Activated CD4-positive, alpha-beta memory T cell treated with anti-CD3 and anti-CD28 coated beads for 36 hours (primary cell): ENCODE measurements around the gene KHK. TPM values are rescaled to one million over a fixed set of nuclear protein-coding genes. Genes with fewer than 3 reads are reported as not detected.
"Not testable (repeated sequence)": the region's sequence is repeated elsewhere in the genome, so short reads cannot be mapped to it uniquely, and the experiment has no call there.

ENCODE experiments used
- CTCF ChIA-PET: fragments of 350-600 bp; sonication (Branson Sonifier 250); formaldehyde crosslinking; loops from one replicate; lab custom pipeline; 2021; ENCODE audit warnings: antibody characterized with exemption, inconsistent platforms; lab: Charles Lee
- POLR2A ChIA-PET: fragments of 350-600 bp; sonication (Branson Sonifier 250); formaldehyde crosslinking; loops from one replicate; lab custom pipeline; 2021; ENCODE audit warnings: antibody characterized with exemption; lab: Charles Lee
- DNase-seq: peaks from one replicate; pipeline ENCODE4 v3.0.0-alpha.2; 2020
- H3K27ac Mint-ChIP-seq: one replicate; pipeline ENCODE4 v1.8.0; 2021; ENCODE audit warnings: mixed read lengths
- H3K27me3 Mint-ChIP-seq: one replicate; pipeline ENCODE4 v1.8.0; 2021; ENCODE audit warnings: mixed read lengths
- H3K36me3 Mint-ChIP-seq: one replicate; pipeline ENCODE4 v1.8.0; 2021; ENCODE audit warnings: mixed read lengths
- H3K4me1 Mint-ChIP-seq: one replicate; pipeline ENCODE4 v1.8.0; 2021; ENCODE audit warnings: low read depth, mixed read lengths
- H3K4me3 Mint-ChIP-seq: one replicate; pipeline ENCODE4 v1.8.0; 2021; ENCODE audit warnings: mild to moderate bottlenecking, mixed read lengths
- H3K9me3 Mint-ChIP-seq: one replicate; pipeline ENCODE4 v1.8.0; 2021; ENCODE audit warnings: mixed read lengths
- intact Hi-C: fragments of 100-400 bp; cut with micrococcal nuclease; formaldehyde crosslinking; loops from one replicate; pipeline ENCODE4 v1.15.1; 2023
- total RNA-seq, 2 experiments: library from RNA; stranded (reverse); gene quantifications; one replicate each; pipeline ENCODE4 v1.2.3, GENCODE V29; 2021

Gene KHK
- total RNA-seq, 2 experiments from 2014 or later = 12.7 to 13.3 TPM

- Mint-ChIP-seq H3K9me3 (no peaks in the 10 kb centered on the region), H3K4me1 (peaks cover 50% of the 10 kb centered on the region), H3K36me3 (peaks cover 7% of the 10 kb centered on the region), H3K27me3 (no peaks in the 10 kb centered on the region), H3K27ac (peak overlapping the region; percentile 77), H3K4me3 (peak overlapping the region; percentile 17)
- peak; percentile 61 for DNase-seq
- intact Hi-C loops = no loop called here
- CTCF ChIA-PET = interaction anchor here (0.7 to 1.5 kb wide), 4 partner anchors 10 to 205 kb away, joined by 3 read pairs; no protein-coding TSS in a partner anchor
- POLR2A ChIA-PET = interaction anchor here (0.7 kb wide), 1 partner anchor 1864 kb away, joined by 3 read pairs; no protein-coding TSS in a partner anchor
These were observed 11.6 kb upstream of the KHK start for GRCh38 chr2:27074738-27075565.

DNA sequence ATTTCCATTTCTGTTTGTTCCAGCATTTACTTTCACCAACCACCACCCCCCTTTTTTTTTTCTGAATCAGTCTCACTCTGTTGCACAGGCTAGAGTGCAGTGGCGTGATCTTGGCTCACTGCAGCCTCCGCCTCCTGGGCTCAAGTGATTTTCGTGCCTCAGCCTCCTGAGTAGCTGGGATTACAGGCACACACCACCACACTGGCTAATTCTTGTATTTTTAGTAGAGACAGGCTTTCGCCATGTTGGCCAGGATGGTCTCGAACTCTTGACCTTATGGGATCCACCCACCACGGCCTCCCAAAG is 11.1 kb upstream of the KHK start:
- peak overlapping the region; percentile 17 for H3K4me3 Mint-ChIP-seq
- CTCF ChIA-PET = interaction anchor here (0.8 to 1.5 kb wide), 3 partner anchors 9 to 42 kb away, joined by 3 read pairs; no protein-coding TSS in a partner anchor
- H3K36me3 Mint-ChIP-seq, H3K9me3 Mint-ChIP-seq, H3K27me3 Mint-ChIP-seq, intact Hi-C loops: not testable (repeated sequence)
- peaks cover 45% of the 10 kb centered on the region for H3K4me1 Mint-ChIP-seq
- peak; percentile 48 for DNase-seq
- H3K27ac Mint-ChIP-seq = peak overlapping the region; percentile 77
- POLR2A ChIA-PET = interaction anchor here (0.7 kb wide), 1 partner anchor 1865 kb away, joined by 3 read pairs; no protein-coding TSS in a partner anchor

- Mint-ChIP-seq H3K9me3 (no peaks in the 10 kb centered on the region), H3K27ac (peak overlapping the region; percentile 58), H3K27me3 (no peaks in the 10 kb centered on the region), H3K4me1 (peaks cover 47% of the 10 kb centered on the region), H3K36me3 (no peaks in the 10 kb centered on the region), H3K4me3 (no peak overlapping the region)
- CTCF ChIA-PET = interaction anchor here (0.8 kb wide), 1 partner anchor 114 kb away, joined by 6 read pairs; no protein-coding TSS in a partner anchor
- intact Hi-C loops = no loop called here
- POLR2A ChIA-PET = interaction anchor here (1.1 kb wide), 1 partner anchor 25 kb away, joined by 3 read pairs; the partner anchor contains the start of gene AGBL5
- DNase-seq = no peak
These were observed 10.2 kb upstream of the KHK start for GRCh38 chr2:27076323-27076722.

DNA sequence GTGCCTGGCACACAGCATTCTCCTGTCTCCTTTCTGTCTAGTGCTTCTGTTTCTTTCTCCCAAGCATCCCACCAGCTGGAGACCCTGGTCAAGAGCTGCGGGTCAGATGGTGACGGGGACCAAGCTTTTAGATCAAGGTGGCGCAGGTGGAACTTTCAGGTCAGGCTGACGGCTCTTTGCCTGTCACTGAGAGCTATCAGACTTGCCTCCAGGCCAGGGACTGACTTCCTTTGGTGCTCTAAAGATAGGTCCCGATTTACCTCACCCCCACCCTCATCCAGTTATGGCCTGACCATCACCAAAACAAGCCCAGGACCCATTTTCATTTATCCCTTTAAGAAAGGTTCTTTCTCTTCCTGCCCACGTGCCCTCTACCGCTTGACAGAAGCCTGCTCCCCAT is 9.3 kb upstream of the KHK start:
- CTCF ChIA-PET = interaction anchor here (0.8 kb wide), 1 partner anchor 115 kb away, joined by 6 read pairs; no protein-coding TSS in a partner anchor
- no peaks in the 10 kb centered on the region for H3K9me3 Mint-ChIP-seq
- DNase-seq = no peak
- H3K4me3 Mint-ChIP-seq = peak overlapping the region; percentile 10
- POLR2A ChIA-PET = interaction anchor here (1.1 kb wide), 1 partner anchor 26 kb away, joined by 3 read pairs; the partner anchor contains the start of gene AGBL5
- intact Hi-C loops = no loop called here
- no peaks in the 10 kb centered on the region for H3K27me3 Mint-ChIP-seq
- H3K27ac Mint-ChIP-seq = no peak overlapping the region
- peaks cover 49% of the 10 kb centered on the region for H3K4me1 Mint-ChIP-seq
- H3K36me3 Mint-ChIP-seq = no peaks in the 10 kb centered on the region

DNA sequence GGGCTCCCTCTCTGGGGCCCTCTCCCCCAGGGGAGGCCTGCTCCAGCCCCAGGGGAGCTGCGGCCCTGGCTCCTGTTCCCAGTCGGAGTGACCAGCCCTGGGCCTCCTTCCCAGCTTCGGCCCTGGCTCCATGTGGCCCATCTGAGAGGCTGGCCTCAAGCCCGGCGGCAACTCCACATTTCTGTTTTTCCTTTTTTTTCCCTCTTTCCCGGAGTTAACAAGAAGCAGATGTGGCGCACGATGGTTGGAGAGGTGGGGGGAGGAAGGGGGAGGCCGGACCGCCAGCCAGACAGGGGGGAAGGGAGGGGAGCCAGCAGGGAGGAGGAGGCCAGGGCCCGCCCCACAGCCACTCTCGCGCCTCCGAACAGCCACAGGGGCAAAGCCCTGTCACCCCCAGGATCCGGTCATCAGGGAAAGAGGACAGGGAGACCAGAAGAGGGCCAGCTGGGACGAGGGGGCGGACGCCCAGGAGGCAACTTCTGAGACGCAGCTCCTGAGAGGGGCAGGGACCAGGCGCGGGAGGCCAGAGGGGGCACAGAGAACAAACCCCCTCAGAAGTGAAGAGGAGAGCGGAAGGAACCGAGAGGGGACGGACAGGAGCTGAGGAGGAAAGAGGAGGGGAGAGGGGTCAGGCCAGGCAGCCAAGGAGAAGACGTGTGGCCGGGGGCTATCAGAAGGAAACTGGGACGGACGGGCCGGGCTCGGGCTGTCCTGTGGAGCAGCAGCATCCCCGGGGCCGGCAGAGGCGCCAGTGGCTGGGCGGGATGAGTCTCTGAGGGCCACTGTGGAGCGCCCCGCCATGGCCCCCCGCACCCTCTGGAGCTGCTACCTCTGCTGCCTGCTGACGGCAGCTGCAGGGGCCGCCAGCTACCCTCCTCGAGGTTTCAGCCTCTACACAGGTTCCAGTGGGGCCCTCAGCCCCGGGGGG is 8.0 kb upstream of the KHK start, which contains the start of gene EMILIN1:
Gene EMILIN1, plus strand, starts transcription at position 349 of the 928 bp plus-strand sequence. Its CDS starts 451 bp downstream, at position 800.
- Mint-ChIP-seq H3K27ac (no peak within 1 kb of the TSS), H3K36me3 (no peaks in the 10 kb centered on the region), H3K4me1 (peaks cover 39% of the 10 kb centered on the region), H3K27me3 (no peaks in the 10 kb centered on the region), H3K9me3 (no peaks in the 10 kb centered on the region), H3K4me3 (no peak within 1 kb of the TSS)
- ChIA-PET POLR2A (no interaction called here), CTCF (no interaction called here)
- no peak for DNase-seq
- intact Hi-C loops = no loop called here

- Mint-ChIP-seq H3K27me3 (no peaks in the 10 kb centered on the region), H3K4me1 (peaks cover 32% of the 10 kb centered on the region), H3K36me3 (no peaks in the 10 kb centered on the region), H3K4me3 (no peak overlapping the region), H3K9me3 (no peaks in the 10 kb centered on the region), H3K27ac (peak overlapping the region; percentile 44)
- no peak for DNase-seq
- POLR2A ChIA-PET = no interaction called here
- CTCF ChIA-PET = interaction anchor here (1.0 to 4.6 kb wide), 2 partner anchors 7 to 13 kb away, joined by 3 to 29 read pairs; partner anchors contain the start of gene OST4
- intact Hi-C loops = no loop called here
These were observed 7.1 kb upstream of the KHK start for GRCh38 chr2:27079233-27080139.

DNA sequence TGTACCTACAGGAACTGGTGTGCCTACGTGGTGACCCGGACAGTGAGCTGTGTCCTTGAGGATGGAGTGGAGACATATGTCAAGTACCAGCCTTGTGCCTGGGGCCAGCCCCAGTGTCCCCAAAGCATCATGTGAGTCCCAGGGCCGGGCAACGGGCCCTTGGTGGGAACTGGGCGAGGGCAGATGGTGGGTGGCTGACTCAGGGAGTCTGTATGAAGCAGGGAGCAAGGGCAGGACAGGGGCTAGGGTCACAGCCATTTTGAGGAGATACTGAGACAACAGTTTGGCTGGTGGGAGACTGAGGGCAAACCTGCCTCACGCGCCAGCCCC is 6.5 kb upstream of the KHK start:
- DNase-seq = no peak
- ChIA-PET POLR2A (interaction anchor here (2.5 kb wide), 1 partner anchor 8 kb away, joined by 21 read pairs; the partner anchor contains the start of gene OST4), CTCF (interaction anchor here (1.0 to 4.6 kb wide), 3 partner anchors 8 to 29 kb away, joined by 3 to 29 read pairs (median 12); partner anchors contain the start of genes AGBL5 and OST4)
- intact Hi-C loops = no loop called here
- Mint-ChIP-seq H3K27ac (peak overlapping the region; percentile 44), H3K9me3 (no peaks in the 10 kb centered on the region), H3K4me3 (no peak overlapping the region), H3K4me1 (peaks cover 27% of the 10 kb centered on the region), H3K36me3 (no peaks in the 10 kb centered on the region), H3K27me3 (no peaks in the 10 kb centered on the region)

GRCh38 chr2:27080603-27080936 is 6.0 kb upstream of the KHK start:
- no peaks in the 10 kb centered on the region for H3K36me3 Mint-ChIP-seq
- CTCF ChIA-PET = interaction anchor here (1.0 to 4.6 kb wide), 6 partner anchors 8 to 79 kb away, joined by 3 to 29 read pairs (median 4); partner anchors contain the start of genes AGBL5 and OST4

DNA sequence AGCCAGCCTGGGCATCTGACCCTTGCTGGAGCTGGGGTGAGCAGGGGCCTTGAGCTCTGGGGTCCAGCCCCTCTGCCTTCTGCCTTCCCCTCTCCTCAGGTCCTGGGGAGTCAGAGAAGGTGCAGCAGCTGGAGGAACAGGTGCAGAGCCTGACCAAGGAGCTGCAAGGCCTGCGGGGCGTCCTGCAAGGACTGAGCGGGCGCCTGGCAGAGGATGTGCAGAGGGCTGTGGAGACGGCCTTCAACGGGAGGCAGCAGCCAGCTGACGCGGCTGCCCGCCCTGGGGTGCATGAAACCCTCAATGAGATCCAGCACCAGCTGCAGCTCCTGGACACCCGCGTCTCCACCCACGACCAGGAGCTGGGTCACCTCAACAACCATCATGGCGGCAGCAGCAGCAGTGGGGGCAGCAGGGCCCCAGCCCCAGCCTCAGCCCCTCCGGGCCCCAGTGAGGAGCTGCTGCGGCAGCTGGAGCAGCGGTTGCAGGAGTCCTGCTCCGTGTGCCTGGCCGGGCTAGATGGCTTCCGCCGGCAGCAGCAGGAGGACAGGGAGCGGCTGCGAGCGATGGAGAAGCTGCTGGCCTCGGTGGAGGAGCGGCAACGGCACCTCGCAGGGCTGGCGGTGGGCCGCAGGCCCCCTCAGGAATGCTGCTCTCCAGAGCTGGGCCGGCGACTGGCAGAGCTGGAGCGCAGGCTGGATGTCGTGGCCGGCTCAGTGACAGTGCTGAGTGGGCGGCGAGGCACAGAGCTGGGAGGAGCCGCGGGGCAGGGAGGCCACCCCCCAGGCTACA is 4.4 kb upstream of the KHK start:
- POLR2A ChIA-PET = interaction anchor here (1.1 to 3.2 kb wide), 3 partner anchors 10 to 130 kb away, joined by 3 to 21 read pairs (median 19); partner anchors contain the start of genes AGBL5, ATRAID, OST4 and SLC5A6
- H3K27ac Mint-ChIP-seq = peak overlapping the region; percentile 90
- no peak overlapping the region for H3K4me3 Mint-ChIP-seq
- H3K4me1 Mint-ChIP-seq = peaks cover 20% of the 10 kb centered on the region
- H3K36me3 Mint-ChIP-seq = no peaks in the 10 kb centered on the region
- no peak for DNase-seq
- intact Hi-C loops = loop anchor here (1.0 kb wide), 5 partner anchors 11 to 121 kb away; partner anchors contain the start of genes AGBL5, MAPRE3, OST4 and TMEM214
- H3K27me3 Mint-ChIP-seq = no peaks in the 10 kb centered on the region
- CTCF ChIA-PET = interaction anchor here (0.9 to 4.6 kb wide), 6 partner anchors 10 to 120 kb away, joined by 3 to 29 read pairs (median 6); partner anchors contain the start of genes AGBL5 and OST4
- H3K9me3 Mint-ChIP-seq = no peaks in the 10 kb centered on the region

More at GRCh38 chr2:27080603-27080936, 6.0 kb upstream of the KHK start:
- no peak for DNase-seq
- intact Hi-C loops = no loop called here
- POLR2A ChIA-PET = interaction anchor here (0.6 to 3.2 kb wide), 3 partner anchors 9 to 547 kb away, joined by 3 to 21 read pairs (median 19); partner anchors contain the start of genes AGBL5 and OST4
- H3K9me3 Mint-ChIP-seq = no peaks in the 10 kb centered on the region
- peak overlapping the region; percentile 90 for H3K27ac Mint-ChIP-seq
- no peaks in the 10 kb centered on the region for H3K27me3 Mint-ChIP-seq
- H3K4me1 Mint-ChIP-seq = peaks cover 27% of the 10 kb centered on the region
- H3K4me3 Mint-ChIP-seq = peak overlapping the region; percentile 63
